Skeletal muscle satellite cell (primary cell): ENCODE measurements around the gene DCAF7.

ENCODE experiments used
- H3K27me3 ChIP-seq: 2 replicates; pipeline ENCODE4 v1.7.0; 2013; ENCODE audit warnings: low read length; ENCODE audit not compliant: control insufficient read depth, insufficient read depth
- H3K36me3 ChIP-seq: 2 replicates; pipeline ENCODE4 v1.7.0; 2013; ENCODE audit warnings: mild to moderate bottlenecking, control low read depth, low read length; ENCODE audit not compliant: insufficient read depth
- H3K4me1 ChIP-seq: 2 replicates; pipeline ENCODE4 v1.7.0; 2013; ENCODE audit warnings: low read length; ENCODE audit not compliant: control insufficient read depth, insufficient read depth
- H3K4me2 ChIP-seq: 2 replicates; pipeline ENCODE4 v1.7.0; 2013; ENCODE audit warnings: mild to moderate bottlenecking, low read length
- H3K4me3 ChIP-seq: 2 replicates; pipeline ENCODE4 v1.7.0; 2013; ENCODE audit warnings: low read length
- H3K9ac ChIP-seq: 2 replicates; pipeline ENCODE4 v1.7.0; 2013; ENCODE audit warnings: mild to moderate bottlenecking, low read depth, low read length, moderate library complexity
- H3K9me3 ChIP-seq: replicated peaks from 2 replicates; pipeline ENCODE4 v1.7.0; 2013; ENCODE audit warnings: mild to moderate bottlenecking, control low read depth, low read length

DCAF7 gene

DNA sequence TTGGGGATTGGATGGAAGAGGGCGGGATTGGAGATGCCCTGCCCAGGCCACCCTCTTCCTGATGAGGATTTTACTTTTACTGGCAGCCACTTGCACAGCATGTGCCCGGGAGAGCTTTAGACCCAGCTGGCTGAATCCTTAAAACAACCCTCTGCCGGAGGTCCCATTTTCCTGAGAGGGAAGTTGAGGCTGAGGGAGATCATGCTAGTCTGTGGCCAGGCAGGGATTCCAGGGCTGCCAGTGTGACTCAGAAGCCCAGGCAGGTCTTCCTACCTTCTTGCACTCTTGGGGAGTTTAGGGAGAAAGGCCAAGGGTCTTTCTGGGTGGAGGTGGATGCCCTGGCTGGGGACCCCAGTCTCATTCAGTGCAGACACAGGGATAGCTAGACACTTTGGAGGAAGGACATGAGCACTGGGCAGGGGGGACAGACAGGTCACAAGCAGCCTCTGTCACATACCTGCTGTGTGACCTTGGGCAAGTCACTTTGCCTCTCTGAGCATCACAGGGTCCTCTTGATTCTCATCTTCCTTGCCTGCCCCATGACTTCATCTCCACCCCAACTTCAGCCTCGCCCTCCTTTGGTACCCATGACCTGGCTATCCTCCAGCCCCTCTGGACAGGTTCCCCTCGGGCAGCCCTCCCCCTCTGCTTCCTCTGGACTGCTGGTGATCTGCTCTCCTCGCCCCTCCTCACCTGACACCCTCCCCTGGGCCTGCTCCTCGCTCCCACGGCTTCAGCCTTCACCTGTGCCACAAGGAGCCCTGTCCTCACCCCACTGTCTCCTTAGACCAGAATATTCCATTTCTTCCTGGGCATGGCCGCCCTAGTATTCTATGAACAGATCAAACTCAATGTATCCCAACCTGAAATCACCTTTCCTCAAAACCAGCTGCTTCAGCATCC lies 11.3 kb upstream of the DCAF7 start:
- no peak overlapping the region for H3K9ac ChIP-seq
- peaks cover 55% of the 10 kb centered on the region for H3K27me3 ChIP-seq
- peaks cover 3% of the 10 kb centered on the region for H3K4me1 ChIP-seq
- H3K4me3 ChIP-seq = no peak overlapping the region
- H3K4me2 ChIP-seq = peak overlapping the region; percentile 52
- no peaks in the 10 kb centered on the region for H3K36me3 ChIP-seq
- no peaks in the 10 kb centered on the region for H3K9me3 ChIP-seq

DNA sequence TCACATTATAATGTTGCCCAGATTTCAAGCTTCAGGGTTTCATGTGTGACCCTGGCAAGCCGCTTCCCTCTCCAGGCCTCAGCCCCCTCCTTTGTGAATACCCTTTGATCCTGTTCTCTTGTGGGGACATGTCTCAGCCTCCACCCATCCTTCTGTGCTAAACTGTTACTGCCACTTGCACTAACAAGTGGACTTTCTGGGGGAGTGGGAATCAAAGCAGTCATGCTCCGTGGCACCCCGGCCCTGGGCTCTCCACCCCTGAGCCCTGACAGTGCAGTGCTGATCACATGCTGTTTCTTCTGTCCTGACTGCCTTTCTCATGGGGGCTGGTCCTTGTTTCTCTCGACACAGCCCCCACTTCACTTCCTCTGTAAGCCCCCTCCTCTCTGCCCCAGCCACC lies 9.7 kb upstream of the DCAF7 start:
- Histone ChIP-seq H3K4me1 (peaks cover 3% of the 10 kb centered on the region), H3K4me3 (no peak overlapping the region), H3K9me3 (no peaks in the 10 kb centered on the region), H3K27me3 (peaks cover 49% of the 10 kb centered on the region), H3K9ac (no peak overlapping the region), H3K36me3 (no peaks in the 10 kb centered on the region), H3K4me2 (no peak overlapping the region)

GRCh38 chr17:63542218-63542545 lies 8.1 kb upstream of the DCAF7 start:
- no peaks in the 10 kb centered on the region for H3K9me3 ChIP-seq
- peaks cover 38% of the 10 kb centered on the region for H3K27me3 ChIP-seq

GRCh38 chr17:63542942-63543821 lies 7.1 kb upstream of the DCAF7 start:
- peaks cover 3% of the 10 kb centered on the region for H3K4me1 ChIP-seq
- no peak overlapping the region for H3K4me3 ChIP-seq
- H3K4me2 ChIP-seq = no peak overlapping the region

More at GRCh38 chr17:63542218-63542545, 8.1 kb upstream of the DCAF7 start:
- peaks cover 3% of the 10 kb centered on the region for H3K4me1 ChIP-seq
- no peak overlapping the region for H3K4me2 ChIP-seq
- no peak overlapping the region for H3K4me3 ChIP-seq
- no peak overlapping the region for H3K9ac ChIP-seq
- H3K36me3 ChIP-seq = no peaks in the 10 kb centered on the region

GRCh38 chr17:63543822-63544420 lies 6.4 kb upstream of the DCAF7 start:
- Histone ChIP-seq H3K27me3 (peaks cover 22% of the 10 kb centered on the region), H3K4me3 (no peak overlapping the region), H3K4me2 (no peak overlapping the region), H3K36me3 (no peaks in the 10 kb centered on the region), H3K9ac (no peak overlapping the region), H3K4me1 (no peaks in the 10 kb centered on the region), H3K9me3 (no peaks in the 10 kb centered on the region)

More at GRCh38 chr17:63542942-63543821, 7.1 kb upstream of the DCAF7 start:
- no peaks in the 10 kb centered on the region for H3K36me3 ChIP-seq
- H3K27me3 ChIP-seq = peaks cover 29% of the 10 kb centered on the region
- H3K9me3 ChIP-seq = no peaks in the 10 kb centered on the region
- H3K9ac ChIP-seq = no peak overlapping the region

- Histone ChIP-seq H3K36me3 (no peaks in the 10 kb centered on the region), H3K4me3 (no peak overlapping the region), H3K4me2 (no peak overlapping the region), H3K9ac (no peak overlapping the region), H3K9me3 (no peaks in the 10 kb centered on the region), H3K4me1 (peaks cover 5% of the 10 kb centered on the region), H3K27me3 (peaks cover 14% of the 10 kb centered on the region)
Observed at GRCh38 chr17:63544467-63545301, 5.6 kb upstream of the DCAF7 start.

DNA sequence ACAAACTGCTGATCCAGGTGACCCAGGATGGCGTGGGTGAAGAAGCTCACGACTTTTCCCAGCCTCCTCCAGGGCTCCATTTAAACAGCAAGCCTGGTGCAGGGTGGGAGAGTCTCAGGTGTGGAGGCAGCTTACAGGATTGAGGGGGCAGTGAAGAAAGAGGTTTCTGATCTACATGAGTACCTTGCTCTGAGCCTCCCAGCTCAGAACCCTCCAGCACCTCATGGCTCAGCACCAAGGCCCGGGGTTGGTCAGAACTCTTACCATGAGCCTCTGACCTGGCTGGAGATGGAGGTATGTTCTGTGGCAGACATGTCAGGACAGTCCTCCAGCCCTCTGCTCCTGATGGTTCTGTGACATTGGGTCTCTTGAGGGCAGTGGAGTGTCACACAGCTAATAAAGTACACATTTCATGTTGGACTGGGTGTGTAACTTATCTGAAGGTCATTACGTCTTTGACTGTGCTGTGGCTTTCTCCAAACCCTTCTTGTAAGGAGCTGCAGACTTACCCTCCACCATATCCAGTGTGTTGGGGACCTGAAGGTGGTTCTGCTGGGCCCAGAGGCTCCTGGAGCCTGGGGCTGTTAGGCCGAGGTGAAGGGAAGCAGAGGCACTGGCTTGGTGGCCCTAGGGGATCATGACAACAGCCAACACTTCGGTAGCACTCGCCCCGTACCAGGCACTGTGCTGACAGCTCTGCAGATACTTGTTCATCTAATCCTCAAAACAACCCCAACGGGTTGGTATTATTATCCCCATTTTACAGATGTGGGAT lies 3.8 kb upstream of the DCAF7 start:
- Histone ChIP-seq H3K9me3 (no peaks in the 10 kb centered on the region), H3K9ac (no peak overlapping the region), H3K36me3 (no peaks in the 10 kb centered on the region), H3K4me1 (peaks cover 7% of the 10 kb centered on the region), H3K27me3 (peaks cover 3% of the 10 kb centered on the region), H3K4me3 (no peak overlapping the region), H3K4me2 (no peak overlapping the region)

GRCh38 chr17:63547083-63547523 lies 3.2 kb upstream of the DCAF7 start:
- Histone ChIP-seq H3K4me3 (no peak overlapping the region), H3K9me3 (no peaks in the 10 kb centered on the region), H3K4me1 (peaks cover 10% of the 10 kb centered on the region), H3K36me3 (no peaks in the 10 kb centered on the region), H3K4me2 (no peak overlapping the region), H3K27me3 (peaks cover 3% of the 10 kb centered on the region), H3K9ac (no peak overlapping the region)

DNA sequence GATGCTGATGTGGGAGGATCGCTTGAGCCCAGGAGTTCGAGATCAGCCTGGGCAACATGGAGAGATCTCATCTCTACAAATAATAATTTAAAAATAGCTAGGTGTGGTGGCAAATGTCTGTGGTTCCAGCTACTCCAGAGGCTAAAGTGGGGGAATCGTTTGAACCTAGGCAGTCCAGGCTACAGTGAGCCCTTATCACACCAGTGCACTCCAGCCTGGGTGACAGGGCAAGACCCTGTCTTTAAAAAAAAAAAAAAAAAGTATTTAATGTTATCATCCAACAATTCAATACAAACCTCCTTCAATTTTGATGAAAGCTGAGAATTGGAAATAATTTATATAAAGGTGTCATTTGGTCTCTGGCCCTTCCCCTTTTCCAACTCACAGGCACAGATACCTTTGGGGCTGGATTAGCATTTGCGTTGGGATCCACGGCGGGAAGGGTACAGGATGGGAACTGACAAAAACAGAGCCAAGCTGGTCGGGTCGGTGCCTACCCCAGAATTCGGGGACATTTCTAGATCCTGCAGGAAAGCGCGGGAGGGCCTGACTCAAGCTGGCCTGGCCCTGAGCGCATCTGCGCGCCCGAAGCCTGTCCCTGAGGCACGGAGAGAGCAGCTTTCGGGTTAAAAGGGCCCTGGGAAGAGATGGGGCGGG lies 860 bp upstream of the DCAF7 start:
- Histone ChIP-seq H3K4me2 (peak overlapping the region; percentile 99), H3K4me3 (peak overlapping the region; percentile 84), H3K4me1 (peaks cover 18% of the 10 kb centered on the region), H3K9ac (peak overlapping the region; percentile 83), H3K27me3 (no peaks in the 10 kb centered on the region), H3K36me3 (peaks cover 4% of the 10 kb centered on the region), H3K9me3 (no peaks in the 10 kb centered on the region)
